Gastrocnemius medialis (tissue), 4 donors: Measurements from ENCODE around the gene HIF1A.

Source experiments
- POLR2A ChIP-seq, 2 donors: fragments of 450-650 bp; IDR thresholded peaks; one replicate each; pipeline ENCODE4 v1.6.1; 2017; ENCODE audit warnings: antibody characterized with exemption in 2 of 2, mild to moderate bottlenecking in 2 of 2, moderate library complexity in 2 of 2
- TF ChIP-seq, protein P1 (sequence below), 5 experiments: fragments of 450-650 bp in 3 of 5; fragments of 200-600 bp in 2 of 5; sonication (generic) in 2 of 5; IDR thresholded peaks in 4 of 5; conservative IDR thresholded peaks in 1 of 5; 1 replicate in 4 of 5; 2 replicates in 1 of 5; pipeline ENCODE4 v1.5.1; 2016 to 2019; ENCODE audit warnings: antibody characterized with exemption in 5 of 5, mild to moderate bottlenecking in 3 of 5, moderate library complexity in 3 of 5

DNA sequence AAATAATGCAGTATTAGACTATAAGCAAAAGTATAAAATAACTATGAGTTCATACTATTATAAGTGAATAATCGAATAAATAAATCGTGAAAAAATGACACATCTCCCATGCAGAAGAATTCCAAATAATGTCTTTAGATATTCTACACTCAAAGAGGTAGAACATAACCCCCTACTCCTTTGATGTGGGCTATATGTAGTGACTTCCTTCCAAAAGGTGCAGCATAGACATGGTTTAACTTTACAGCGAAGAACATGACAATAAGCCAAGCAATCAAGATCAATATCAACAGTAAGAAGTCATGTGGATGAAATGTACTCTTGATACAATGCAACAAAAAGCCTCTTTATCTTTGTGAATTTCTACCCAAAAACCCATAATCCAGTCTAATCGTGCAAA, 46.0 kb upstream of the HIF1A start:
- no peak for TF ChIP-seq POLR2A (IDR thresholded peaks at IDR 0.05)
- TF ChIP-seq, protein P1, sequence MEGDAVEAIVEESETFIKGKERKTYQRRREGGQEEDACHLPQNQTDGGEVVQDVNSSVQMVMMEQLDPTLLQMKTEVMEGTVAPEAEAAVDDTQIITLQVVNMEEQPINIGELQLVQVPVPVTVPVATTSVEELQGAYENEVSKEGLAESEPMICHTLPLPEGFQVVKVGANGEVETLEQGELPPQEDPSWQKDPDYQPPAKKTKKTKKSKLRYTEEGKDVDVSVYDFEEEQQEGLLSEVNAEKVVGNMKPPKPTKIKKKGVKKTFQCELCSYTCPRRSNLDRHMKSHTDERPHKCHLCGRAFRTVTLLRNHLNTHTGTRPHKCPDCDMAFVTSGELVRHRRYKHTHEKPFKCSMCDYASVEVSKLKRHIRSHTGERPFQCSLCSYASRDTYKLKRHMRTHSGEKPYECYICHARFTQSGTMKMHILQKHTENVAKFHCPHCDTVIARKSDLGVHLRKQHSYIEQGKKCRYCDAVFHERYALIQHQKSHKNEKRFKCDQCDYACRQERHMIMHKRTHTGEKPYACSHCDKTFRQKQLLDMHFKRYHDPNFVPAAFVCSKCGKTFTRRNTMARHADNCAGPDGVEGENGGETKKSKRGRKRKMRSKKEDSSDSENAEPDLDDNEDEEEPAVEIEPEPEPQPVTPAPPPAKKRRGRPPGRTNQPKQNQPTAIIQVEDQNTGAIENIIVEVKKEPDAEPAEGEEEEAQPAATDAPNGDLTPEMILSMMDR (IDR thresholded peaks at IDR 0.05 in 4 of 5, conservative IDR thresholded peaks at IDR 0.05 in 1 of 5), result no peak
